GM18526 (cell line): ENCODE data around the gene DKK3.

Experiments used
- POLR2A ChIP-seq: IDR thresholded peaks from 3 replicates; pipeline ENCODE4 v1.6.1; 2011; ENCODE audit not compliant: insufficient read length; ENCODE audit errors: extremely low read depth

The DKK3 gene

GRCh38 chr11:12043959-12044791 lies 35.7 kb upstream of the DKK3 start:
- no peak for TF ChIP-seq POLR2A

DNA sequence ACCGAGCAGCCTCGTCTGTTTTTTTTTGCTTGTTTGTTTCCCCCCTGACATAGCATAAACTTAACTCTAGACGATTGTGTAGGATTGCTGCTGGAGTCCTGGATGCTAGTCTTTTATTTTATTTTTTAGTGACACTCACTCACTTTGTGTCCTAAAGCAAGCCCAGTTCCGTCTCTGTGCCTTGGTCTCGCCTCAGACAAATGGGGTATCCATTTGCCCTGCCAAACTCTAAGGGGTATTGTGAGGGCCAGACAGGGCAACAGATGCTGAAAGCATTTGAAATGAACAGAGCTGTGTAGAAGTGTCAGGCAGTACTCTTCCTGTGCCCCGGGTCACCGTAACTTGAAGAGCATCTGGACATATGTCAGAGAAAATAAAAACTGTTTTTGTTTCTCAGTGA lies 34.8 kb upstream of the DKK3 start:
- no peak for TF ChIP-seq POLR2A

GRCh38 chr11:12042215-12042676 lies 33.8 kb upstream of the DKK3 start:
- no peak for TF ChIP-seq POLR2A

- no peak for TF ChIP-seq POLR2A
Measured at GRCh38 chr11:12032968-12033367, 24.5 kb upstream of the DKK3 start.

DNA sequence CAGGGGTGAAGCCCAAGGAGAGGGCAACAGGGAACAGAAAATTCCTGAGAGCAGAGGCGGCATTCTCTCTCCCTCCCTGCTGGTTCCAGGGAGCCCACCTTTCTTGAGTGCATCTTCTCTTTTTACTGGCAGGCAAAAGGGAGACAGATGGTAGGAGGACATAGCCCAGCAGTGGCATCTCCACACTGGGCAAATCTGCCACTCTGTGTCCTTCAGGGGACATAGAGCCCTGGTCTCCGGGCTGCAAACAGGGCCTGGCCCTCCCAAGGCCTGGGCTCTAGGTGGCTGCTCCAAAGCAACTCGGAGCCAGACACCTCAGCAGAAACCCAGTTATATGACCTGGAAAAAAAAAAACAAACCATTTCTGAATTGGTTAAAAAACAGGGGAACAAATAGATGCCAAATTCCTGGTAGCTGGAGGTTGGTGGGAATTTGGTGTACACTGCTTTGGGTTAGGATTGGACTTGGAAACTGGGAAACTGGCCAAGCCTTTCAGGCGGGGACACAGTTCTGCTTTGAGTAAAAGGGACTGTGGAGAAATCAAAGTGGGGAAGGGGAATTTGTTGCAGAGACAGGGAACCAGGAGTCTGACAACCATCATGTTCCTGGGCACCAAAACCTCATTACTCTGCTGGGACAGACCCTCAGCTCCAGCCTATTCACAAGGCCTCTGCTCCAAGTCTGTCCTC lies 23.6 kb upstream of the DKK3 start:
- no peak for TF ChIP-seq POLR2A

- no peak for TF ChIP-seq POLR2A
Measured at GRCh38 chr11:12029738-12030363, 21.4 kb upstream of the DKK3 start.

DNA sequence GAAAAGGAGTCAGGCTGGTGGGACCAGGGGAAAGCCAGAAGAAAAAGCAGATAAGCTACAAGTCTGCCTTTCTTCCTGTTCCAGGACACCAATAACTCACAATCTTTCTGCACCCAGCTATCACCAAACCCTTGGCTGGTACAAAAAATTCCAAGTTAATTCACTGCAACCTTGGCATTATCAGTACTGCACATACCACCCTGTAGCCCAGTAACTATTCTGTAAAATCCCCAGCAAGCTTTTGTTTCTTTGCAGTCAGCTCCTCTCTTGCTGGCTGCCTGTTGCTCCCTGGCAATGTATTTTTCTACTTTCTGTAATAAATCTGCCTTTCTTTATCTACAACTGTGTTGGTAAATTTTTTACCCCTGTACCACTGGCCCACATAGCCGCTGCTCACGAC lies 20.7 kb upstream of the DKK3 start:
- no peak for TF ChIP-seq POLR2A

- no peak for TF ChIP-seq POLR2A
Measured at GRCh38 chr11:12028303-12028702, 19.9 kb upstream of the DKK3 start.

- no peak for TF ChIP-seq POLR2A
Measured at GRCh38 chr11:12026331-12027211, 18.1 kb upstream of the DKK3 start.

DNA sequence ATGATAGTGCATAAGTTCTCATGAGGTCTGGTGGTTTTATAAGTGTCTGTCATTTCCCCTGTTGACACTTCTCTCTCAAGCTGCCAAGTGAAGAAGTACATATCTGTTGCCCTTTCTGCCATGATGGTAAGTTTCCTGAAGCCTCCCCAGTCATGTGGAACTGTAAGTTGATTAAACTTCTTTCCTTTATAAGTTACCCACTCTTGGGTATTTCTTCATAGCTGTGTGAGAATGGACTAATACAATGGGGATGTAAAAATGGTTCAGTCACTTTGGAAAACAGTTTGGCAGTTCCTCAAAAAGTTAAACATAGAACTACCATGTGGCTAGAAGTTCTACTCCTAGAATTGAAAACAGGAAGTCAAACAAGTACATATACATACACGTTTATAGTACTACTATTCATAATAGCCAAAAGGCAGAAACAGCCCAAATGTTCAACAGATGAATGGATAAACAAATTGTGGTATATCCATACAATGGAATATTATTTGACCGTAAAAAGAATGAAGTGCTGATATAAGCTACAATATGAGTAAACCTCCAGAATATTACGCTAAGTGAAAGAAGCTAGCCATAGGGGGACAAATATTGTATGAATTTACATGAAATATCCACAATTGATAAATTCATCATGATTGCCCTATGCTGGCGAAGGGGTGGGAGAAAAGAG lies 16.0 kb upstream of the DKK3 start:
- no peak for TF ChIP-seq POLR2A

GRCh38 chr11:12023015-12023414 lies 14.6 kb upstream of the DKK3 start:
- no peak for TF ChIP-seq POLR2A

- no peak for TF ChIP-seq POLR2A
Measured at GRCh38 chr11:12020546-12020945, 12.1 kb upstream of the DKK3 start.

DNA sequence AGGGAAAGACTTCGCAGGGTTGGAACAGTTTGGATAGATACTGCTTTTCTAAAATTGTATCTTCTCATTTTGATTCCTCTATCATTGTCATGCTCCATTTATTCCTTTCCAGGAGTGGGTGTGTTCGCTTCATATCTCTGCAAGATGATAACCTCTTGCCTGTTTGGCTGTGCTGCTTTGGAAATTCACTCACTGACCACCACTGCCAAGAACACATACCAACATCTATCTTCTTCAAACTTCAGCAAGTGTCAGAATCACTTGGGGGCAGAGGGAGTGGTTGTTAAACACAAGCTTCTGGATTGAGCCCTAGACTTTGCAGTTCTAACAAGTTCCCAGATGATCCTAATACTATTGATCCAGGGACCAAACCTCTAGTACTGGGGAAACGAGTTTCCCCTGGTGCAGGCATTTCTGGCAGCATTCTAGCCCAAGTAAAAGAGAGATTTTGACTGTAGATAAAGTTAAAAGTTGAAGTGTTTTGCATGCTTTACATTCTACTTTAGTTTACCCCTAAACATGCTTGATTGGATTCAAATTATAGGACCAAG lies 11.5 kb upstream of the DKK3 start:
- no peak for TF ChIP-seq POLR2A

GRCh38 chr11:12019337-12019736 lies 10.9 kb upstream of the DKK3 start:
- no peak for TF ChIP-seq POLR2A
